Measurements from ENCODE around the gene AGT.
"Not testable (repeated sequence)": the region's sequence is repeated elsewhere in the genome, so short reads cannot be mapped to it uniquely, and the experiment has no call there.

Gene AGT

GRCh38 chr1:230693221-230693620, 20.7 kb downstream of the AGT start:
- no peak for DNase-seq (ENCODE audit: low read depth in 2 of 2, low spot score in 1 of 2)

- no peak for DNase-seq (ENCODE audit: low read depth in 2 of 2, low spot score in 1 of 2)
These were observed 22.3 kb downstream of the AGT start for GRCh38 chr1:230691615-230692014.

- no peak for DNase-seq (ENCODE audit: low read depth in 2 of 2, low spot score in 1 of 2)
These were observed 23.8 kb downstream of the AGT start for GRCh38 chr1:230690101-230690500.

DNA sequence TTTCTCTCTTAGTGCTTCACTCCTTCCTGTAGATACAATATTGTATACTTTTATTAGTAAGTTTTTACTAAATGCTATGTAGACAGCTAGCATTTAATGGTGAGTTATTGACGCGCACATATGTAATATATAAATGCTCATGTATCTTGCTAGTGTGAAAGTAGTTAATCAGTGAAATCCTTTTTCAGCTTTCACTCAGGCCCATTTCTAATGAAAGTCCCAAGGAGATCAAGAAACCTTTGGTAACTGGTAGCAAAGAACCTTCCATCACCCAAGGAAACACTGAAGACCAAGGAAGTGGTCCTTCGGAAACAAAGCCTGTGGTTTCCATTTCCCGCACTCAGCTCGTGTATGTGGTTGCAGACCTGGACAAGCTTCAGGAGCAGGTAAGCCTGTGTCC, 27.2 kb downstream of the AGT start:
- no peak for DNase-seq (ENCODE audit: low read depth in 2 of 2, low spot score in 1 of 2)

GRCh38 chr1:230684998-230685397, 28.9 kb downstream of the AGT start:
- no peak for DNase-seq (ENCODE audit: low read depth in 2 of 2, low spot score in 1 of 2)

GRCh38 chr1:230684146-230684545, 29.8 kb downstream of the AGT start:
- DNase-seq (ENCODE audit: low read depth in 2 of 2, low spot score in 1 of 2): no peak

DNA sequence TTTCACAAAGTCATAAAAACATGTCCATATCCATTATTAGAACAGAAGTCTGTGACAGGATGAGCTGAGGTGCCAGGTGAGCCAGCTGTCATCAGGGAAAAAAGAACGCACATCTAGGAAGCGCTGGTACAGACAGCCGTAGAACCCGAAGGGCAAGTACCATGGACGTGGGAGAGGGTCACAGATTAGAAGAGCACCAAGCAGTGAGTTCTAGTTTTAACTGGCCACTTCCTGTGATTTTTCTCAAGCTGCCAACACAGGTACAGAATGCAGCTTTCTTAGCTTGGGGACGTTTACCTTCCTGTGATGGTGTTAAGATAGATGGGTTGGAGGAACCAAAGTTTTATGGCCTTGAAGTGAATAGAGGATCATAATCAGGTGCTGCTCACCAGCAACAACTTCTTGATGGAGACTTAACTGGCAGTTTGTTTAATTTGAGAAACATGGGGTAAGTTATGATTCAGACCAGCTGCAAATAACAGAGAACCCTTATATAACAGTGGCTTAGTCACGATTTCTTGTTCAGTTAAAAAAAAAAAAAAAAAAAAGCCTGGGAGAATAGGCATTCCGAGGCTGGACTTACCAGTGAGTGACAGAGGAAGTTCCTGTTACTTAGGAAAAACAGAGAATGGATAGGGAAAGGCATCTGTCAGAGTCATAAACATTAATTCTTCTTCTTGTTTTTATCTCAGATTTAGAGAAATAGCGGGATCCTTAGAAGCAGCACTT, 30.9 kb downstream of the AGT start:
- no peak for DNase-seq (ENCODE audit: low read depth in 2 of 2, low spot score in 1 of 2)

- DNase-seq (ENCODE audit: low read depth in 2 of 2, low spot score in 1 of 2): no peak
These were observed 31.6 kb downstream of the AGT start for GRCh38 chr1:230682274-230682673.

DNA sequence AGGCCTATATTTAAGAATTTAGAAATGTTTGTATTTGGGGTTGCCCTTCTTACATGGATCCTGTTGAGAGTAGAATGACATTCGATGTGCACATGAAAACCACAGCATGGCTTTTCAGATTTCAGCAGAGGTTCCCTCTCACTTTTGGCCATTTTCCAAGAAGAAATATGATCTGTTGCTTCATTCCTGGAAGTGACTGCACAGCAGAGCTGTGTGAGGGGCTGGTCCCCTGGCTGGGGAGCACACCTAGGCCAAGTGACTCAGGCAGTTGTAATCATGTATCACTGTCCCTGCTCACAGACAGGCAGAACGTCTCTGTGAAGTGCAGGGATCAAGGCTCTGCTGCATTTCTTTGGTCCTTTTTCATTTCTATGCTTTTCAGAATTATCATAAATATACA, 32.3 kb downstream of the AGT start:
- DNase-seq (ENCODE audit: low read depth in 2 of 2, low spot score in 1 of 2): no peak

GRCh38 chr1:230680300-230681025, 33.5 kb downstream of the AGT start:
- DNase-seq (ENCODE audit: low read depth in 2 of 2, low spot score in 1 of 2): no peak

DNA sequence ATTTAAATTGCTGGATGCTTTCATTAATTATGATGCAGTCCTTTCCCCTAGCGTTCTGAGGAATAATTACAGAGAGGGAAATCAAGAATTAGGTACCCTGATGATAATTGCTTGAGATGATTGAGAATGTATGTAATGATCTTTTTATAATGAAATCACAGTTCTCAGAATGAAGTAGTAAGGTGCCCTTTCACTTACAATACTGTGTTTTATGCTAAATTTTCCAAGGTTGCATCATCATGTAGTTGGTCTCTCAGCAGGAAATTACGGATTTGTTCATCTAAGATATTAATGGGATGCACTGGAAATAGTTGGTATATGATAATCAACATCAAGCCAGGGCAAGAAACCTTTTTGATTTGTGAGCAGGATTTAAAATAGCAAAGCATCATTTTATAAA, 34.1 kb downstream of the AGT start:
- no peak for DNase-seq (ENCODE audit: low read depth in 2 of 2, low spot score in 1 of 2)

DNA sequence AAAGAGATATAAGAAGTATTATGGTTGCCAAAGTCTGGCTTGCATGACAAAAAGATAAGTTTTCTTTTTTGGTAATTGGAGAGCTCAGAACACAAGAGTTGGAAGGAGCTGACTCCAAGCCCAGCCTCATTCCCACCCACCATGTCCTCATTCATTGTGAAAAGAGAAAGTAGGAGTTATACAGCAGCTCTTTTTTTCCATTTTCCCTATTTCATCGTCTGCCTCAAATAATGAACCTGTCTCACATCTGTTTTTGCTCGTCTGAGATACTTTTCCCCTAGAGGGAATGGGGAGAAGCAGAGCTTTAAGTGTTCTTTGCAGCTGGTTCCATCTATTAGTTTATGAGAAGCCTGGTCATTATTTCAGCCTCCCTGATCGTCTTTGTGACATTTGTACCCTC, 34.7 kb downstream of the AGT start:
- no peak for DNase-seq (ENCODE audit: low read depth in 2 of 2, low spot score in 1 of 2)

GRCh38 chr1:230677200-230677599, 36.7 kb downstream of the AGT start:
- DNase-seq (ENCODE audit: low read depth in 2 of 2, low spot score in 1 of 2): no peak

DNA sequence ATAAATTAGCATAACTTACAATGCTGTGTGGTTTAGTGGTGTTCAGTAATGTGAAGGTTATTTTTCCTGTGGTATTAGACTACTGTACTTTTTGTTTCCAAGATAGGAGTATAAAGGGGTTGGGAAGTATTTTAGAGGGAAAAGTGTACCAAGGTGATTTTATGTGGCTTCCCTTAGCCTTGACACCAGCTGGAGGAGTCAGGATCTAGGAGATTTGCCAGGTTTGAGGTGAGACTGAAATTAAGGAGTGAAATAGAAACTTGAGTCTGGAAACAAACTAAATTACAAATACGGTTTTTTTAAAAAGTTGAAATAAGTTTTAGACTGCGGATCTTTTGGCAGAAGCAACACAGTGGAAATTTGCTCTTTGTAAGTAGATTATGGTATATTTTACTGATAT, 39.3 kb downstream of the AGT start:
- no peak for DNase-seq (ENCODE audit: low read depth in 2 of 2, low spot score in 1 of 2)

DNA sequence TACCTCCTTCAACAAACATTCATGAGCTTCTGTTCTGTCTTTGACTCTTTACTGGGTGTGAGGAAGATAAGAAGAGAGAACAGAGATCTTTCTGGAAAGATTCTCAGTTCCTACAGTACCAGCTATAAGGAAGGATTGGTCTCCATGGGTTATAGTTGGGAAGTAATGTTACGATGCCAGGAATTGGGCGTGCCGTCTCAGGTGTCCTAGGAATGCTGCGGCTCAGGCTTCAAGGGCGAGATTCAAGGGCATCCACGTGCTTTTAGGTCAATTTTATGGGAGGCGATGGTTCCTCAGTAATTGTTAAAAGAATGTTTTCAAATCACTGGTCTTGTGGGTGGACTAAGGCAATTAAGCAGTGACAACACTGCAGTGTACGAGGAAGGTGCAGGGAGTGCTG, 44.4 kb downstream of the AGT start:
- no peak for DNase-seq (ENCODE audit: low read depth in 2 of 2, low spot score in 1 of 2)

DNA sequence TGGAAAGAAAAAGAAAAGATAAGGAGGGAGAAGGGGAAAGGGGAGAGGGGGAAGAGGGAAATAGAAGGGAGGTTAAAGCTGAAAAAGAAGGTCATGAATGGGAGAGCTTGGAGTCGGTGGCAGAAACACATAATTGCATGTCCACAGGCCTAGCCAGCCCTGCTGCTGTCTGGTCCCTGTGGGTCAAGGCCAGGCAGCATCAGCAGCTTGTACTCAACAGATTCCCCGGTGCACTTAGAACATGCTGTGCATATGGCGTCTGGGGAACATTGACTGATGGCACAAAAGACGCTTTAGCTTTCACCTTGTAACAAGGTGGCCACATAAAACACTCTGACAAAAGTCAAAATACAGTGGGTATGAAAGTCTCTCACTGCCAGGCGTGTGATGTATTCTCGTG, 45.7 kb downstream of the AGT start:
- no peak for DNase-seq (ENCODE audit: low read depth in 2 of 2, low spot score in 1 of 2)

- no peak for DNase-seq (ENCODE audit: low read depth in 2 of 2, low spot score in 1 of 2)
These were observed 51.9 kb downstream of the AGT start for GRCh38 chr1:230661976-230662375.

GRCh38 chr1:230658691-230659090, 55.2 kb downstream of the AGT start:
- no peak for DNase-seq (ENCODE audit: low read depth in 2 of 2, low spot score in 1 of 2)

GRCh38 chr1:230658103-230658502, 55.8 kb downstream of the AGT start:
- not testable (repeated sequence) for DNase-seq (ENCODE audit: low read depth in 2 of 2, low spot score in 1 of 2)

DNA sequence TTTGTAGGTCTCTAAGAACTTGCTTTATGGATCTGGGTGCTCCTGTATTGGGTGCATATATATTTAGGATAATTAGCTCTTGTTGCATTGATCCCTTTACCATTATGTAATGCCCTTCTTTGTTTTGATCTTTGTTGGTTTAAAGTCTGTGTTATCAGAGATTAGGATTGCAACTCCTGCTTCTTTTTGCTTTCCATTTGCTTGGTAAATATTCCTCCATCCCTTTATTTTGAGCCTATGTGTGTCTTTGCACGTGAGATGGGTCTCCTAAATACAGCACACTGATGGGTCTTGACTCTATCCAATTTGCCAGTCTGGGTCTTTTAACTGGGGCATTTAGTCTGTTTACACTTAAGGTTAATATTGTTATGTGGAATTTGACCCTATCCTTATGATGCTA, 57.2 kb downstream of the AGT start:
- DNase-seq (ENCODE audit: low read depth in 2 of 2, low spot score in 1 of 2): not testable (repeated sequence)

All from stimulated activated CD8-positive, alpha-beta memory T cell treated with anti-CD3 and anti-CD28 coated beads, Interleukin-4, amount 100 ng/mL, for 1 hour (primary cell).